ENCODE results near the gene ARNT2.

ARNT2 gene

GRCh38 chr15:80586161-80586560 lies 182.0 kb downstream of the ARNT2 start:
- H3K4me3 ChIP-seq (replicated peaks; ENCODE audit: low read depth, low read length): no peak overlapping the region
- TF ChIP-seq CTCF (IDR thresholded peaks at IDR 0.05; ENCODE audit: low read depth, low read length, missing control alignments): no peak
- no peak for DNase-seq (ENCODE audit: extremely low read depth, low read depth)

- no peak for TF ChIP-seq CTCF (IDR thresholded peaks at IDR 0.05; ENCODE audit: low read depth, low read length, missing control alignments)
- no peak for DNase-seq (ENCODE audit: extremely low read depth, low read depth)
- no peak overlapping the region for H3K4me3 ChIP-seq (replicated peaks; ENCODE audit: low read depth, low read length)
Measured at GRCh38 chr15:80587007-80587406, 182.8 kb downstream of the ARNT2 start.

GRCh38 chr15:80587816-80588456 lies 183.8 kb downstream of the ARNT2 start:
- DNase-seq (ENCODE audit: extremely low read depth, low read depth): no peak
- no peak for TF ChIP-seq CTCF (IDR thresholded peaks at IDR 0.05; ENCODE audit: low read depth, low read length, missing control alignments)
- H3K4me3 ChIP-seq (replicated peaks; ENCODE audit: low read depth, low read length): no peak overlapping the region

GRCh38 chr15:80588801-80589200 lies 184.6 kb downstream of the ARNT2 start:
- DNase-seq (ENCODE audit: extremely low read depth, low read depth): peak; percentile 46
- no peak for TF ChIP-seq CTCF (IDR thresholded peaks at IDR 0.05; ENCODE audit: low read depth, low read length, missing control alignments)

GRCh38 chr15:80590761-80591355 lies 186.7 kb downstream of the ARNT2 start:
- H3K4me3 ChIP-seq (replicated peaks; ENCODE audit: low read depth, low read length): no peak overlapping the region
- no peak for DNase-seq (ENCODE audit: extremely low read depth, low read depth)
- TF ChIP-seq CTCF (IDR thresholded peaks at IDR 0.05; ENCODE audit: low read depth, low read length, missing control alignments): no peak

More at GRCh38 chr15:80588801-80589200, 184.6 kb downstream of the ARNT2 start:
- no peak overlapping the region for H3K4me3 ChIP-seq (replicated peaks; ENCODE audit: low read depth, low read length)

GRCh38 chr15:80591471-80591870 lies 187.3 kb downstream of the ARNT2 start:
- TF ChIP-seq CTCF (IDR thresholded peaks at IDR 0.05; ENCODE audit: low read depth, low read length, missing control alignments): no peak
- DNase-seq (ENCODE audit: extremely low read depth, low read depth): no peak
- H3K4me3 ChIP-seq (replicated peaks; ENCODE audit: low read depth, low read length): no peak overlapping the region

Measured in HFF-Myc (cell line).